Measurements from ENCODE around the gene ZBTB7A.

DNA sequence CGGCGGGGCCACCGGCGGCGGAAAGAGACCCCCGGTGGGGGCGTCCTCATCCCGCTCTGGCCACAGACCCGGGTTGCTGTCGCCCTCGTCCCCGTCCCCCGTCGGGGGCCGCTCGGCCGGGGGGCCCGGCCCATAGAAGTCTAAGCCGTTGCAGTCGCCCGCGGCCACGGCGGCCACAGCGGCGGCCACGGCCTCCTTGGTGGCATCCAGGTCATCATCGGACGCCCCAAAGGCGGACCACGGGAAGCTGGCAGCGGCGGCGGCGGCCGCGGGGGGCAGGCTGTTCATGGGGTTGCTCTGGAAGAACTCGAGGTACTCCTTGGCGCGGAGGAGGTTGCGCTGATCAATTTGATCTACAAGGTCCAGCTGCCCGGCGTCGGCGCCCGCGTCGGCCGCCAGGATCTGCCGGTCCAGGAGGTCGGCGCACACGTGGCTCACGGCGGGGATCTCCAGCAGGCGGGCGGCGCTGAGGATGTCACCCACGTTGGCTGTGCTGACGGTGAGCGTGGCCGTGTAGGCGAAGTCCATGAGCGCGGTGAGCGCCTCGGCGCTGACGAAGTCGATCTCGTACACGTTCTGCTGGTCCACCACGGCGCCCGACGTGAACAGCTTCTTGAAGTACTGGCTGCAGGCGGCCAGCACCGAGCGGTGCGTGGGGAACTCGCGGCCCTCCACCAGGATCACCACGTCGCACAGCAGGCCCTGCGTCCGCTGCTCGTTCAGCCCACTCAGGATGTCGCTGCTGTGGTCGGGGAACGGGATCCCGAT is 12.1 kb downstream of the ZBTB7A start:
- TF ChIP-seq CTCF (IDR thresholded peaks at IDR 0.05), result no peak
- no peak for TF ChIP-seq POLR2AphosphoS5 (IDR thresholded peaks at IDR 0.05)
- no peak for TF ChIP-seq POLR2A (IDR thresholded peaks at IDR 0.05; ENCODE audit: low read depth)
- no peak for TF ChIP-seq EP300 (IDR thresholded peaks at IDR 0.05)

Data from esophagus muscularis mucosa (tissue), 4 donors.